ENCODE results near the gene PRR29.
"Not testable (repeated sequence)": the region's sequence is repeated elsewhere in the genome, so short reads cannot be mapped to it uniquely, and the experiment has no call there.

Gene PRR29

GRCh38 chr17:63997341-63998048 lies 656 bp upstream of the PRR29 start:
- DNase-seq (ENCODE audit: low read depth, low spot score): no peak

- no peak for DNase-seq (ENCODE audit: low read depth, low spot score)
These were observed 849 bp downstream of the PRR29 start for GRCh38 chr17:63998721-63999679.

GRCh38 chr17:63999680-64000531 lies 1.8 kb downstream of the PRR29 start:
- no peak for DNase-seq (ENCODE audit: low read depth, low spot score)

- DNase-seq (ENCODE audit: low read depth, low spot score): no peak
These were observed 3.0 kb downstream of the PRR29 start for GRCh38 chr17:64001091-64001579.

GRCh38 chr17:64001763-64002529 lies 3.8 kb downstream of the PRR29 start:
- no peak for DNase-seq (ENCODE audit: low read depth, low spot score)

- no peak for DNase-seq (ENCODE audit: low read depth, low spot score)
These were observed 4.7 kb downstream of the PRR29 start for GRCh38 chr17:64002658-64003525.

- DNase-seq (ENCODE audit: low read depth, low spot score): no peak
These were observed 5.5 kb downstream of the PRR29 start for GRCh38 chr17:64003526-64004121.

- DNase-seq (ENCODE audit: low read depth, low spot score): no peak
These were observed 6.1 kb downstream of the PRR29 start for GRCh38 chr17:64004218-64004770.

- no peak for DNase-seq (ENCODE audit: low read depth, low spot score)
These were observed 7.0 kb downstream of the PRR29 start for GRCh38 chr17:64004903-64005733.

GRCh38 chr17:64005734-64006167 lies 7.6 kb downstream of the PRR29 start:
- DNase-seq (ENCODE audit: low read depth, low spot score): no peak

- no peak for DNase-seq (ENCODE audit: low read depth, low spot score)
These were observed 8.4 kb downstream of the PRR29 start for GRCh38 chr17:64006361-64007088.

GRCh38 chr17:64007089-64007837 lies 9.1 kb downstream of the PRR29 start:
- DNase-seq (ENCODE audit: low read depth, low spot score): not testable (repeated sequence)

- DNase-seq (ENCODE audit: low read depth, low spot score): no peak
These were observed 9.7 kb downstream of the PRR29 start for GRCh38 chr17:64007838-64008282.

GRCh38 chr17:64008346-64008745 lies 10.2 kb downstream of the PRR29 start:
- no peak for DNase-seq (ENCODE audit: low read depth, low spot score)

- no peak for DNase-seq (ENCODE audit: low read depth, low spot score)
These were observed 10.7 kb downstream of the PRR29 start for GRCh38 chr17:64008830-64009229.

- DNase-seq (ENCODE audit: low read depth, low spot score): no peak
These were observed 11.6 kb downstream of the PRR29 start for GRCh38 chr17:64009571-64010402.
